Cortex of kidney (tissue), 1 donor: ENCODE results near the gene ACSS1.

Experiments
- DNase-seq: peaks from one replicate; lab custom pipeline; 2025; lab: John Stamatoyannopoulos, UW

ACSS1 gene

DNA sequence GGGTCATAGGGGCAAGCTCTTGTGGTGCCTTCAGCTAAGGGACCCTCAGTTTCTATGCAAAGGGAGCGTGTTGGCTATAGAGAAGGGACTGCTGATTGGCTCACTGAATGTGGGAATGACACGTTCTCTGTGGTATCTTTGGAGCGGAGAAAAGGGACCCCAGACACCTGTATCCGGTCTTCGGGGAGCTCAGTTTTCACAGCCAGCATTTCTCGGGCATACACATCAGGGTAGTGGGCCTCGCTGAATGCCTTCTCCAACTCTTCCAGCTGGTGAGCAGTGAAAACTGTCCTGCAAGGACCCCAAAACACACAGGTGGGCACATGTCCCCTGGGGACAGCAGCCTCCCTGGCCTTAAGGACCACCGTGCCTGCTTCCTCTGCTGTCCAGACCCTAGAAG, 20.7 kb upstream of the ACSS1 start:
- DNase-seq = no peak

DNA sequence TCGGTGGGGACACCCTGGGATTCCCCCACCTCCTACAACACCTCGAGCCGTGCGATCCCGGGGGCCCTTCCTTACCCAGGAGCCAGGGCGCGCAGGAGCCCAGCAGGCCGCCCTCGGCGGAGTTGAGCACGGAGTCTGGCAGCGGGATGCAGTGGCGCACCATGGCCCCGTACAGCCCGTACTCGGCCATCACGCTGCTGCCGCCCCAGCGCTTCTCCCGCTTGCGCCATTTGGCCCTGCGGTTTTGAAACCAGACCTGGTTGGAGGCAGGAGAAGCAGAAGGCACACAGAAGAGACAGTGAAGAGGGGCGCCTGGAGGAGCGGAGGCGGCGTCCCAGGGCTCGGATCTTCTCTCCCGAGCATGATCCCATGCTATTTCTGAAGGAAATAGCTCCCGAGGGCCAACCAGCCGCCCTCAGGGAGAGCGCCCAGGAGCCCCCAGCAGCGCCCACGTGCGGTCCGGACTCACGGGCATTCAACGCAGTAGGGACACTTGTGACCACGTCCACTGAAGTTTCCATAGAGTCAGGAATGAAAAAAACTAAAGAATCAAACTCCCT, 19.8 kb upstream of the ACSS1 start:
- DNase-seq = no peak

DNA sequence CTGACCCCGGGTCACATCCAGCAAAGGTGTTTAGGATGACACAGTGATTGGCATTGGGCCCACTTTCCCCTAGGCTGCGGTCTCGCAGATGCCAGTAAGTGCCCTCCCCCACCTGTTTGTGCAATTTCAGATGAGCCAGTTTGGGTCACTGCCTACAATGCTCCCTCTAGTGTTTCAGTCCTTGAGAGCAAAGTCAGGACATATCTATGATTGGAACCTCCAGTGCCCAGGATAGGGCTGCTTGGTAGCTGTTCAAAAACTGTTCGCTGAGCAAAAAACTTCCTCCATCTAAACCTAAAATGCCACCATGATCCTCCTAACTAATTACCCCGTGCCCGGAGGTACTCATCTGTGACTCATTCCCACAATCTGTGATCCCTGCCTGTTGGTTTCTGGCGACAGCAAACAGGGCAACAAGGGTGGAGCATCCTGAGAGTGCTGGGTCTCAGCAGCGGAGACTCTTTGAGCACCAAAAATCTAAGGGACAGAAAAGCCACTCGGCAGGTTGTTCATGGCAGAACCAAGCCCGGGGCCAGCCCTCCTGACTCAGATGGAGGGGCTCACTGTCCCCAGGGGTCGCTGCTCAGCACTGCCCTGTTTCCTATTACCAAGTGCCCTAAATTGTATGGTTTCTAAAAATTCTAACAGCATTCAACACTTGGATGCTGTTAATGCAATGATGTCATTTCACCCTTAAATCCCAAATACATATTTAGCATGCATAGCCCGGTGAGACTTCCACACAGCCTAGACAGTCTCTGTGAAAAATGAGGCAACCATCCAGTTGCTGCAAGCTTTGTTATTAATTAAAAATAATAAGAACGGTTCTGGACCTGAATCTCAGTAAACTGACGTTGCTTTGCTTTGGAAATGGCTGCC, 19.0 kb upstream of the ACSS1 start:
- DNase-seq = no peak

DNA sequence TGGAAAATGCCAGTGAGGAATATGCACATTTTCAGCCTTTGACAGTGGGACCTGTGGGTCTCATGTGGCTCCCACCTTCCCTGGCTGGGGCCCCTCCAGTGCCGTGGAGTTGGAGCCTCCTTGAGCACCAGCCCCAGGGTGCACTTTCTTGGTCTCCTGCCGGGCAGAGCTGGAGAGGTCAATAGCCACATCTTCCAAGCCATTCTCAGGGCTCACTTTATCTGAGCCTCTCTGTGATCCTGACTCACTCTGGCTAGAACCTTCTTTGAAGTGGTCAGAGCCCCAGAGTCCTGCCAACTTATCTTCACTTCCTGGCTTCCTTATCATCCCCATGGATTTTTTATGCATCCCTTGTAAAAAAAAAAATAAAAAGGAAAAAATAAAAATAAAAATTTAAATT, 18.3 kb upstream of the ACSS1 start:
- no peak for DNase-seq

DNA sequence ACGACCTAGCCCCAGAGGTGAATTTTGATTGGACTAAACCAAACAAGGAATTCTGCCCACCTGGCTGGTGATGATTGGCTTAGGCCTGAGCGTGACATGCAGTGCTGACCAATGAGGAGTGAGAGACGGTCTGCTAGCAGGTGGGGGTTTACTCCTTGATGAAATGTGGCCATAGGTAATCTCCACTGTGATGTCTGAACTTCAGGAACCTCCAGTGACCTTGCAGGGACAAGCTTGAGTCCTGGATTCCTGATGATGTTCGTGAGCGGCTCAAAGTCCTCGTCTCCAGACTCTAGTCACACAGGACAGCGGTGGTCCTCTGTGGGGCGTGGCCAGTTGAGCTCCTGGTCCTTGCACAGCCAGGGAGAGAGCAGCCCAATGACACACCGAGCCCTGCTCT, 15.6 kb upstream of the ACSS1 start:
- DNase-seq = no peak

DNA sequence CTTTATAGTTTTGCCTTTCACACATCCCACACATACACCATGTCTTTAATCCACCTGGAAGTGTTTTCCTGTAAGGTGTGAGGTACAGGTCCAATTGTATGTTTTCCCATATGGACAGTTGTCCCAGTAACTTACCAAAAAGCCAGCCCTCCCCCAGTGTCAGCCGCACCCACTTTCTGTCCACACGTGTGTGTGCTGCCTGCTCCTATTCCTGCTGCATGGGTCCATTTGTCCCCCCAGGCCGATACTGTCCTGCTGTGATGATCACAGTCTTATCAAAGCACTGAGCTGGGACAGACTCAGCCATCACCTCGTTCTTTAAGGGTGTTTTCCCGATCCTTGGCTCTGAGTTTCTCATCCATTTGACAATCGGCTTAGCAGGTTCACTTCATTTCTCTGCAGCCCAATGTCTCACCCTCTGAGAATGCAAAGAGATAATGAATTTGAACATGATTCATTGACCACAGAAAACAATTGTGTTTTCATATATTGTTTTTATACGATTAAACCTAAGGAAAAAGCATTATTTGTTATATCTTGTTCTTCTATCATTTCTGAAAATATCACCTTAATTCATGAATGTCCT, 14.4 kb upstream of the ACSS1 start:
- DNase-seq = no peak

DNA sequence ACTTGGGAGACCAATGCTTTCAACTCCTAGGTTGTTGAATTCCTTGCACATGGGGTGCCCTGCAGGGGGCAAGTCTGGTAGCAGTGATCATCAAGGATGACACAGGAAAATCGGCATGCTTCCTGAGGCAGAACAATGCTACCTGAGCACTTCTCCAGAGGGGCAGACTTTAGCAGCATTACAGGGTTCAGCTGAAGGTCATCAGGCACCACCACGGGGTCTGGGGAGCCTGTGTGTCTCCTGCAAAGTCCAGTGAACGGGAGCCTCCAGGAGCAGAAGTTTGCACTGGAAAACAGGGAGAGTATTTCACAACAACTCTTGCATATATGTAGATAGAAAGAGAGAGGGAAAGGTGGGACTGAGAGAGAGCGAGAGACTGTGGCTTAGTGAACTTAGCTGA, 13.8 kb upstream of the ACSS1 start:
- DNase-seq = no peak

DNA sequence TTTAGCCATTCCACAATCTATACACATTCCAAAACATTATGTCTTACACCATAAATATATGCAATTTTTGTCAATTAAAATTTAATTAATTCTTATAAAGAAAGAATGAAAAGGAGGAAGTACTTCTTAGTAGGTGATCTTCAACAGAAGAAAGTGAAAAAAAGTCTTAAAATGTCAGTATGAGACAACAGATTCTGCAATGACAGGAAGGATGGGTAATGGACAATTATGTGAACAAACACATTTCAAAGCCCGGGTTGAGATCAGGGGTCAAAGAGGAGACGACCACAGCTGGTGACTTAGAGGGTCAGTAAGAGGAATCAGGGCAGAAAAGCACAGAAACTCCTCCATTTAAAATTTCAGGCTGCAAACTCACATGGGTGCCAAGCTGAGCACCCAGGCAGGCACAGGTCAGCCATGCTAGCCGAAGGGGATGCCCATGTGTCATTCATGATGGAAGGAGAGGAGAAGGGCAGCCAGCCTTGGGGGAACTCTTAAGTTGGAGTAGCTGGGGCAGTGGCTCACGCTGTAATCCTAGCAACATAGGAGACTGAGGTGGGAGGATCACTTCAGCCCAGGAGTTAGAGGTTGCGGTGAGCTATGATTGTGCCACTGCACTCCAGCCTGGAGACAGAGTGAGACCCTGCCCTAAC, 13.0 kb upstream of the ACSS1 start:
- DNase-seq = no peak

DNA sequence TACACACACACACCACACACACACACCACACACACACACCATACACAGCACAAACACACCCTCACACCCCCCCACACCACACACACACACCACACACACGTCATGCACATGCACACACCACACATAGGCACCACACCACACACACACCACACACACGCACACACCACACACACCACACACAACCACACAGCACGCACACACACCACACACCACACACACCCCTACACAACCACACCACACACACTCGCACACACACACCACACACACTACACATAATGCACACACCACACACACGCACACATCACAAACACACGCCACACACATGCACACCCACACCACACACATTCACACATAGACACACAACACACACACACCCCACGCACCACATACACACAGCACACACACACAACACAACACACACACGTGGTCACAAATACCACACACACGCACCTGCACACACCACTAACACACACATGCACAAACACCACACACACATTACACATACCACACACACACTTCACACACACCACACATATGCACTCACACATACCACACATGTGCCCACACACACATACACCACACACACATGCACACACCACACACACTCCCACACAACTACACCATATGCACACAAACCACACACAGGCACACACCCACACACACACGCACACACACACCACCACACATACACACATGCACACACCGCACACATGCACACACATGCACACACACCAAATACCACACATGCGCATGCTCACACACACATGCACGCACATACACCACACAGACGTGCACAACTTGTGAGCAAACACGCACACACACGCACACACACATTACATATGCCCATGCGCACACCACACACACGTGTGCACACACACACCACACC, 9.4 kb upstream of the ACSS1 start:
- DNase-seq = no peak

DNA sequence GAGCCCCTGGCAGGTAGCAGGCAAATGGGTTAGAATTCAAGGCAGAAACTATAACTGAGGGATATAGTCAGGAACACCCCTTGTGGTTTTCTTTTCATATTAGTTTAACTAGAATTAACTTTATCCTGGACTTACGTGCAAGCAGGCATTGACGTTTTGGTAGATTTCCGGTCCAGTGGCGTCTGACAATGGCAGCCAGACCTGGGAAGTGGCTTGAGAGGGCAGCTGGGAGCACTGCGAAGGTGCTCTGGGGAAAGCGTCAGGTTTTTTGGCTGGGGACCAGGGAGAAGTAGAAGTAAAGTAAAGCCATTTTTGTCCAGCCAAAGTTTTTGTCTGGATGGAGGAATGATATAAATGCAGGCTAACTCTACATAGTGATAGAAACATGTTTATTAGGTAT, 8.4 kb upstream of the ACSS1 start:
- no peak for DNase-seq

DNA sequence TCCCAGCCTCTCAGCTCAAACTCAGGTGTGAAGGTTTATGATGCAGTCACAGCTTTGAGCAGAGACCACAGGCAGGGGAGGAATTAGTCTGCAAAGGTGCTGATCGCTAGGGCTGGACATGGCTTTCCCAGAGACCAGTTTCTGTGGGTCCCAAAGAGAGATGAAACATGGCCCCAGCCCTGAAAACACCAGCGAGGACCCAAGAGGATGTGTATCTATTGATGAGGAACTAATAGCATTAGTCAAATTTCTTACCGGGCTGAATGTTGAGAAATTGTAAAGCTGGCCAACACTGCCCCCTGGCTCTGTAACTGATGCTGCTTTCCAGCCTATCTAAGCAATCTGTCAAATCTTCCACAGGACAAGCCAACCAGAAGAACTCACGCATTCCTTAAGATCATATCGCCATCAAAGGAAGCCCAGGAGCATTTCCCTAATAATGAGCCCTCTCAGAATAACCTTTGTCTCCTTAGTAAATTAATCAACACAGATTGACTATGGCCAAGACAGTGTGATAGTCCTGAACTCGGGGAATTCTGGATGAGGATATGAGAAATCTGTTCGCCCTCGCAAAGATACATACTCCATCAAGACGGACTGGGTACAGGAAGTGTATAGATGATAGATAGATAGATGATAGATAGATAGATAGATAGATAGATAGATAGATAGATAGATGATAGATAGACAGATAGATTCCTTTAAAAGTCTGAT, 7.8 kb upstream of the ACSS1 start:
- DNase-seq = no peak

DNA sequence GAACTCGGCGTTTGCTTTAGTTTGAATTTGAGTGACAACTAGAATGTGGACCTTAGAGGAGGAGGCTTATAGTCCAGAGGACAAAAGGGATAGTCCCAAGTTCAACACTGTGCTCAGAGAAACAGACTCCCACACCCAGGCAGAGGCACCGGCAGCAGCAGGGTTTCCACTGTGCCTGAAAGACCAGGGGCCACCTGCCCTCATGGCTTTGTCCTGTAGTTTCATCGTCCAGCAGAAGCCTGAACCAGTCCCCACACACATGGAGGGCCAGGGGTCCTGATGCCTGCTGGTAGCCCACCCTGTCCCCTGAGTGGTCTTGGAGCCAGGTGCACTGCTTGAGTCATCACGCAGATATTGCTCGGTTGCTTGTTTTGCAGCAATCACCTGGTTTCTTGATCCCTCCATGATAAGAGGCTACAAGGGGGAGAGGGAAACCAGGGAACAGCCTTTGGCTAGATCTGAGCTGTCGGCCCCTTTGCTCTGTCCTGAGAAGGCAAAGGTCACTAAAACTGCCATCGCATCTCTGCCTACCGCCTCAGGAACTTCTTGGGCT, 7.2 kb upstream of the ACSS1 start:
- DNase-seq = no peak

DNA sequence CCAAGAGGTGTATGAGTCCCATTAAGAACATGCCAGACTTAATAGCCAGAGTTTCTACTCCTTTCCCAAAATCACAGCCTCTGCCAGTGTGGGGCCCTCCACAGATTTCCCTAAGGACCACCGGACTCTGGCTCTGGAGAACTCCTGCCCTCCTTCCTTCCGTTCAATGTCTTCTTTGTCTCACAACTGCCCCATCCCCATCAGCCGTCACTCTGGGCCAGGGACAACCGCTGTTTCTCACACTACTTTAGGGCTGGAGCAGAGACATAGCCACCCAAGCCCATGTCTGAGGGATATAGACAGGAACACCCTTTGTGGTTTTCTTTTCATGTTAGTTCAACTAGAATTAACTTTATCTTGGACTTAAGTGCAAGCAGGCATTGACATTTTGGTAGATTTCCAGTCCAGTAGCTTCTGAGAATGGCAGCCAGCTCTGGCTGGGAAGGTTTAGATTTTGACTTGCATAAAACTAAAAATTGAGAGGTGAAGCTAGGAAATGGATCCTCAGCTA, 6.7 kb upstream of the ACSS1 start:
- no peak for DNase-seq

DNA sequence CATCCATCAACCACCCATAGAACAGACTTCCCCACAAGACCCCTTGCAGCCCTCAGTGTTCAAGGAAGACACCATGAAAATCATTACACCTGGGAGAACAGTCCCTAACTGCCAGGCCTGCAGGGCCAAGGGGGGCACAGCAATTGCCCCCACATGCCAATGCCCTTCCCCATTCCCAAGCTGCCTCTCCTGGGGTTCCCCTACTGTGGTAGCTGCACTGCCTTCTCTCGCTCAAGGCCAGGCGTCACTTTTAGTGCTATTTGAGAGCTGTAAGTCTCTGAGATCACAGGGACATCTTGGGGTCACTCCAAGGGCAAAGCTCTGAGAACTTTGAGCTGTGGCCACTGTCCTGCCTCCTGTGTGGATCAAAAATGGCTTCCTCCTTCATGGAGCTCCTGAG, 6.0 kb upstream of the ACSS1 start:
- no peak for DNase-seq

DNA sequence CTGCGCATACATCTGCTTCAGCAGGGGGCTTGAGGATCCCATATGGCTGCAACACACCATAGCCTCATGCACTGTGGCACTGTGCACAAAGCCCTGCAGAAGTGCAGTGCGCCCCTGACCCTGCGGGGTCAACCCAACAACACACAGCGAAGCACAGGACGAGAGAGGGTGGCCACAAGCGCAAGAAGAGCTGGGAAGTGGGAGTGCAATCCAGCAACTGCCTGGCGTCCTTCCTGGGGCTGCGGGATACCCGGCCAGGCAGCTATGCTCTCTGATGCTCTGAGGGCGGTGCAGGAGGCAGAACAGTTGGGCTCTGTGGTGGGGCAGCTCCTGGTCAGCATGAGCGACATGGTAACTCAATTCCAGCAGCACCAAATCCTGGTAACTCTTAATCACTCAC, 5.6 kb upstream of the ACSS1 start:
- DNase-seq = no peak

DNA sequence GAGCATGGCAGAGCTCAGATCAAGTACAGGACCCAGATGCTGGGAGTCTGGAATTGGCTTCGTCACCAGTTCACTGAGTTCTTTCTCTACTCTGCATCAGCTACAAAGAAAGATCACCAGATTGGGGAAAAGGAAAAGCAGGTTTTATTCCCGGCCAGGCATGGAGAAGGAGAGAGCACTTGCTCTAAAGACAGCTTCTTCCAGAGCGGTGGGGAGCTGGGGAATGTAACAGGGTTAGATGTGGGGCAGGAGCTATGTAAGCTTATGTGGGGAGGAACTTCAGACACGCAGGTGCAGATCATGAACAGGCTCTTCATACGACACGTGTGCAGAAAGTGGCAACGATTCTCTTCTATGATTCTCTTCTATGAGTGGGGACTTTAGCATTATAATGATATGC, 4.9 kb upstream of the ACSS1 start:
- no peak for DNase-seq

DNA sequence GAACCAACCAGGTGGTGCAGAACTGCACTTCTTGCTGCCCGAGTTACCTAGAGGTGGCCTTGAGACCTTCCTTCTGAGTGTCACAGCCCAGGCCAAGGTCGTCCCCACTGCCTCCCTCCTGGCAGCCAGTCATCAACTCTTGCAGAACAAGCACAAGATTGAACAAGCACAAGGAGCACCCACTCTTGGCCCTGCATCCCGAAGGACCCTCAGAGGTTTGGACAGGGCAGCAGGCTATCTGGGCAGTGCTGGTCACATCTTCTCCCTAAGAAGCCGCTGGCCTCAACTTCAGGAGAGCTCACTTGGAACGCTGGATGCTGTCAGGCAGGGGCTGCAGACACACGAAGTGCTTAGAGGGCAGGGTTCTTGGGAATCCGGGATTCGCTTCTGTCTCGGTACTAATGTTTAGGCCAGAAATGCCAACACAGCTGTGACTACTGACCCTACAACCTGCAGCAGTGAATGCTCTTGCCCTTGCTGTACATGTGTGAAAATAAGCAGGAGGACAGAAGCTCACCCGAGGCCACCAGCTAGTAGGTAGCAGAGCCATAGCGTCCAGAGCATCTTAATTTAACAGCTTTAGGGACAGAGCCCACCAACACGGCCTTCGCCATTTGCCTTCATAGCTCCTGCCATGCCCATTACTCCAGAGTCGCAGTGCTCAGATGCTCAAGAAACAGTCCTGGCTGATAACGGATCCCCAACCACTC, 4.0 kb upstream of the ACSS1 start:
- DNase-seq = no peak

DNA sequence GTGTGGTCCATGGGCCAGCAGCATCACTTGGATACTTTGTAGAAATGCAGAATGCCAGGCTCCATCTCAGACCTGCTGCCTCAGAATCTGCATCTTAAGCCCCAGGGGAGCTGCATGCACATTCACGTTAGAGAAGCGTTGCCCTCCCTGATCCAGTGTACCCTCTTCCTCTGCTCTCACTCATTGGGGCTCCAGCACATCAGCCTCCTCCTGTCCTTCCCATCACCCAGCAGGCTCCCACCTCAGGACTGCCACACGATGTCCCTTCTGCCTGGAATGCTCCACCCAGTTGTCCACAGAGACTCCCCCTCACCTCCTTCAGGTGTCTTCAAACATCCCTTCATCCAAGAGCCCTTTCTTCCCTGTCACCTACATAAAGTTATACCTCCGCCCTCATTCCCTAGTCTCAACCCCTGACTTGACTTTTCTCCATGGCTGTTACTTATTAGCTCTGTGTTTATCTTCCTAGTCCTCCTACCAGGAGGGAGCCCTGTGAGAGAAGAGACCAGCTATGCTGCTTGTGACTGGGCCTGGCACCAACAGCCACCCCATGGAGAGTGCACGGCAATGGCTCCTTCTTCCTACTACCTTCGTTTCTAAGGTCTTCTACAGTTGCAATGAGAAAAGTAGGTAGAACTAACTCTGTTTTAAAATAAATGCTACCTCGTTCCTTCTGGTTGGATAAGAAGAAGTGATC, 3.3 kb upstream of the ACSS1 start:
- no peak for DNase-seq

DNA sequence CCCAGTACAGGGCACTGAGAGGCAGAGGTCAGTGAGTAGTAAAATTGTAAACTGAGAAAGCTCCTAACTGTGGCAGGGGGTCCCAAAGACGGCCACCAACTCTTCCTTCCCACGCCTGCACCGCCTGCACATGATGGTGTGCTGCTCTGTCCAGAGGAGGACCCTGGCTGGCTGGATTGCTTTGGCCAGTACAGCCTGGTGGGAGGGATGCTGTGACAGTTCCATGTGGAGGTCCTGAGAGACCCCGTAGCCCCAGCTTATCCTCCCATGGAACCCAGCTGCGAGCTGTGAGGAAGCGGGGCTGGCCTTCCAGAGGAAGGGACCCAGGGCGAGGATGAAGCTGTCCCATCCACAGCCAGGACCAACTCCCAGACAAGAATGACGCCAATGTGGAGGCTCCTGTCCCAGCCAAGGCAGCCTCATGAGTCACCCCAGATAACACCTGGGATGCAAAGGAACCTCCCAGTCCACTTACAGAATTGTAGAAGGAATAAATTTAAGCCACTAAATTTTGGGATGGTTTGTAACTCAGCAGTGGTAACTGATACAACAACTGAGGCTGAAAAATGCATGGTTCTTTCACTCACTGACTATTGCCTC, 2.0 kb upstream of the ACSS1 start:
- no peak for DNase-seq
